Ectodermal cell (in vitro differentiated cells): Measurements from ENCODE around the gene PEX10.

ENCODE experiments used
- H3K27ac ChIP-seq: 2 replicates; pipeline ENCODE4 v1.7.0; 2013; ENCODE audit warnings: mild to moderate bottlenecking, low read depth, low read length; ENCODE audit not compliant: insufficient read depth, poor library complexity, severe bottlenecking
- H3K27me3 ChIP-seq: 2 replicates; pipeline ENCODE4 v1.7.0; 2013; ENCODE audit warnings: mild to moderate bottlenecking, low read length; ENCODE audit not compliant: insufficient read depth, control insufficient read depth, poor library complexity, severe bottlenecking
- H3K36me3 ChIP-seq: one replicate; pipeline ENCODE4 v1.7.0; 2013; ENCODE audit warnings: low read length; ENCODE audit not compliant: control insufficient read depth, insufficient read depth
- H3K4me1 ChIP-seq: one replicate; pipeline ENCODE4 v1.7.0; 2013; ENCODE audit warnings: low read length; ENCODE audit not compliant: control insufficient read depth, insufficient read depth
- H3K4me3 ChIP-seq: 2 replicates; pipeline ENCODE4 v1.7.0; 2013; ENCODE audit warnings: low read depth, low read length, control low read depth; ENCODE audit not compliant: insufficient read depth
- H3K9me3 ChIP-seq: 2 replicates; pipeline ENCODE4 v1.7.0; 2013; ENCODE audit warnings: mild to moderate bottlenecking, low read length, moderate library complexity; ENCODE audit not compliant: control insufficient read depth
- WGBS, 2 experiments: methylation state at CpG; one replicate each; pipeline ENCODE4 v1.1.7; 2013; ENCODE audit warnings: missing lambda C conversion rate in 2 of 2; 5-methylcytosine and 5-hydroxymethylcytosine counted together

PEX10 gene

DNA sequence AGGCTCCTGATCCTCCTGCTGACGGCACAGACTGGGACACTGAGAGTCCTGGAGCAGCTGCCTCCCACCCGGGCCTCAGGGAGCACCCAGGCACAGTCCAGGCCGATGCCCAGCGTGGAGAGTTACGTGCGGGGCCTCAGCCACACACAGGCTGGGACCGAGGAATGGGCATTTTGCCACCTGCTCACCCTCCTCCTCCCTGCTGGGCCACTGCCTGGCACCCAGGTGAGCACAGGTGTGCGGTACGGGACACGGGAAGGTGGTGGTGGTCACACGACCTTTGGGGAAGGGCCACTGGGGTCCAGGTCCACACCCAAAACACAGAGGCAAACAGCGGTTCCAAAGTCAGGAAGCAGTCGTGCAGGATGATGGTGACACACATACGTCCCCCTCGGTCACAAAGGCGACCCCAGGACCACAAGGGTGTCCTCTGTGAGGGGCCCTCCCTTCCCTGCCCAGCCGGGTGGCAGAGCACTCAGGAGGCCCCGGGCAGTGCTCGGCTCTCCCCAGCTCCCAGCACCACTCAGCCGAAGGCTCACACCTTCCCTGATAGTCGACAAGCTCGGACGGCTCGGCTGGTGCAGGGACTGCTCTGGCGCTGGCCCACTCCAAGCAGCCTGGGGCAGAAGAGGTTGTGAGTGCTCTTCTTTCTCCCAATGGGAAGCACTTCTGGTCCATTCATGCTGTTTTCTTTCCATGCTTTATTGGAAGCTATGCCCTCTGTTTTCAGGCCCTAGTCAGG, 35.3 kb downstream of the PEX10 start:
- Histone ChIP-seq H3K9me3 (no peaks in the 10 kb centered on the region), H3K4me1 (no peaks in the 10 kb centered on the region), H3K36me3 (no peaks in the 10 kb centered on the region), H3K4me3 (no peak overlapping the region), H3K27ac (no peak overlapping the region), H3K27me3 (no peaks in the 10 kb centered on the region)
- WGBS, 2 experiments = 92 to 93% methylated on average over 25 of the region's 25 CpGs

DNA sequence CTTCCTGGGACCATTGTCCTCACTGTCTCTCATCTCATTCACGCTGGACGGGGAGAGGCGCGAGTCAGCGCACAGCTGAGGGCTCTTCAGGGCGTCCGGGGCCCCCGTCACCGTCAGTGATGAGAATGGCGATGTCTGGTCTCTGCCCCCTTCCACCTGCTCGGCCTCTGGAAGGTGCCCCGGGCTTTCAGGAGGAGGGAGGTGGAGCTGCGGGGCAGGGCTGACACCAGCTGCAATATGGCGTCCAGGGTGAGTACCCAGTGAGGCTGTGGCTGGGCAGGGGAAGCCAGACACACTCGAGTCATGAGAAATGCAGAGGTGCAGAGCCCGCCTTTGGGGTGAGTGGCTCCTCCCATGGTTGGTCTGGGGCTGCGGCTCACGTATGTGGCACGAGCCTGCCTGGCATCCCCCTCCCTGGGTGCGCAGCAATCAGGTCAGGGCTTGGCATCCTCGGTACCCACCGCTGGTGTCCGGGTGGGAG, 36.1 kb downstream of the PEX10 start:
- Histone ChIP-seq H3K27me3 (no peaks in the 10 kb centered on the region), H3K4me1 (no peaks in the 10 kb centered on the region), H3K36me3 (no peaks in the 10 kb centered on the region), H3K4me3 (no peak overlapping the region), H3K9me3 (no peaks in the 10 kb centered on the region), H3K27ac (no peak overlapping the region)
- WGBS, 2 experiments = 93% methylated on average over 23 of the region's 23 CpGs

DNA sequence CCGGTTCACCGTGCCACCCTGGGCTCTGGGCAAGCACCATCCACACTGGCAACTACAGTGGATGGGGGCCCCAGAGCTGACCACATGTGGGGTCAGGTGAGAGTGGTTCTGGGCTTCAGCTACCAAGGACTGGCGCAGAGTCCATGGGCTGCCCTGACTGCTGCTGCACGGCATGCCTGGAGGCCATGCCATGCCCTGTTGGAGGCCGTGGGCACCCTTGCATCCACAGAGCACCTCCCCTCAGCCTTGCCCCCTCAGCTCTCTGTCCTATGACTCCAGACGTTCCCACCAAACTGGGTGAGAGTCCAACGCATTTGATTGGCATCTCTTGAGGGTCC, 36.5 kb downstream of the PEX10 start:
- Histone ChIP-seq H3K27me3 (no peaks in the 10 kb centered on the region), H3K27ac (no peak overlapping the region), H3K36me3 (no peaks in the 10 kb centered on the region), H3K4me1 (no peaks in the 10 kb centered on the region), H3K9me3 (no peaks in the 10 kb centered on the region), H3K4me3 (no peak overlapping the region)
- 92 to 94% methylated on average over 7 of the region's 7 CpGs for WGBS, 2 experiments

DNA sequence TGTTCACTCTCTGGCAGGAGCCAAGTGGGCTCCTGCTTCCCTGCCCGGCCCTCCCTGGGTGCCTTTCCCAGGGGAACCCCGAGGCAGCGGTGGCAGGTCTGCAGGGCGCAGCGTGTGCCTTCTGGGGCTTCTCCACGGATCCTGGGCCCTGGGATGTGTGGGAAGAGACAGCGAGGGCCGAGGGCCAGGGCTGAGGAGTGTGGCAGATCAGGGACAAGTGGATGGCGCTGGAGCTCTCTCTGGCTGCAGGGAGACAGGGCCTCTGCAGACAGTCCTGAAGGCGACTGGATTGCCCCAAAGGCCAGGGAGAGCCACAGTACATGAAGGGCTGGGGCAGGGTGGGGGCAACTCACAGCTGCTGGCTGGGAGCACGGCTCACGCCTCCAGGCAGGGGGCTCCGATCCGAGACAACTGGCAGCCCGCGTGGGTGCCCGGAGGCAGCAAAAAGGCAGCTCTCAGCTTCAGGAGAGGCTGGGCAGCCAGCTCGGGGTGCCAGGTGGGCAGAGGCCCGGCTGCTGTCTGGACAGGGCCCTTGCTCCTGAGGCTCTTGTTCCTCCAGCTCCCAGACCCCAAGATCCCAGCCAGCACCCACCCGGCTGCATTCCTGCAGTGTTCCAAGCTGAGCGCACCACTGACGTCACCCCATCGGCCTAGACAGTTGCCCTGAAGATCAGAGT, 37.0 kb downstream of the PEX10 start:
- Histone ChIP-seq H3K4me3 (no peak overlapping the region), H3K27ac (no peak overlapping the region), H3K4me1 (no peaks in the 10 kb centered on the region), H3K27me3 (no peaks in the 10 kb centered on the region), H3K9me3 (no peaks in the 10 kb centered on the region), H3K36me3 (no peaks in the 10 kb centered on the region)
- 91% methylated on average over 23 of the region's 23 CpGs for WGBS, 2 experiments

DNA sequence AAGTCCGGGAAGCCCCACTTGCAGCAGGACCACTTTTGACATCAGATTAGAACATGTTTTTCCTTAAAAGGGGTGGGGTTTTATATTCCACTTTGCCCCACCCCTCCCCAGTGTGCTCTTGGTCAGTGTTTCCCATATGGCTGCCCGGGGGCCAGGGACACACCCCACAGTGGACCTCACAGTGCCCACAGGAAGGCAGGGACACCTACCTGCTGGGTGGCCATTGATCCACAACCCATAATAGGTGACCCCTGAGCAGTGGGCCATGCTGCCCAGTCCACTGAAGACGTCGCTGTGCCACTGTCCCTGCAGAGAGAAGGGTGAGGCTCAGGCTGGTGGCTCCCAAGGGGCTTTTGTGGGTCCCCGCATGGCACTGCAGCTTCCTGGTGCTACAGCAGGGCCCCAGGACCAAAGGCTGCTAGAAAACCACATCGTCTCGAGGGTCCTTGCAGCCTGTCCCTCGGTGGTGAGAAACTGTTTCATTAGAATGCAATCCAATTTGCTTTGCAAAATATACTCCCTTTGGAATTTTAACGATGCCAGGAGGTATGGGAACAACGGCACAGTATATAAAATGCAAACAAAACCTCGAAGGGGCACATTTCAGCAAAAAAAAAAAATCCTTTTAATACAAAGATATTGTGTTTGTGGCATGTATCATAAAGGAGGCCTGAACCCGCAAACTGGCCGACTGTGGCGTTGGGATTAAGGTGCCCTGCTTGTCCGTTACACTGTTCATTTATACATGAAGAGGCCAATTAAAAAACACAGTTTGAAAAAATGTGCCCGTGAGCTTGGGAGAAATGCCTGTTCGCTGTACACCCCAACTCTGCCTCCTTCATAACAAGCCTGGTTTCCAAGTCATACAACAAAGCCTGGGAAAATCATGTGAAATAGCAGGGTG, 37.9 kb downstream of the PEX10 start:
- H3K9me3 ChIP-seq = no peaks in the 10 kb centered on the region
- 91 to 92% methylated on average over 17 of the region's 17 CpGs for WGBS, 2 experiments
- no peaks in the 10 kb centered on the region for H3K27me3 ChIP-seq
- H3K36me3 ChIP-seq = no peaks in the 10 kb centered on the region
- H3K4me1 ChIP-seq = no peaks in the 10 kb centered on the region
- no peak overlapping the region for H3K27ac ChIP-seq
- no peak overlapping the region for H3K4me3 ChIP-seq

DNA sequence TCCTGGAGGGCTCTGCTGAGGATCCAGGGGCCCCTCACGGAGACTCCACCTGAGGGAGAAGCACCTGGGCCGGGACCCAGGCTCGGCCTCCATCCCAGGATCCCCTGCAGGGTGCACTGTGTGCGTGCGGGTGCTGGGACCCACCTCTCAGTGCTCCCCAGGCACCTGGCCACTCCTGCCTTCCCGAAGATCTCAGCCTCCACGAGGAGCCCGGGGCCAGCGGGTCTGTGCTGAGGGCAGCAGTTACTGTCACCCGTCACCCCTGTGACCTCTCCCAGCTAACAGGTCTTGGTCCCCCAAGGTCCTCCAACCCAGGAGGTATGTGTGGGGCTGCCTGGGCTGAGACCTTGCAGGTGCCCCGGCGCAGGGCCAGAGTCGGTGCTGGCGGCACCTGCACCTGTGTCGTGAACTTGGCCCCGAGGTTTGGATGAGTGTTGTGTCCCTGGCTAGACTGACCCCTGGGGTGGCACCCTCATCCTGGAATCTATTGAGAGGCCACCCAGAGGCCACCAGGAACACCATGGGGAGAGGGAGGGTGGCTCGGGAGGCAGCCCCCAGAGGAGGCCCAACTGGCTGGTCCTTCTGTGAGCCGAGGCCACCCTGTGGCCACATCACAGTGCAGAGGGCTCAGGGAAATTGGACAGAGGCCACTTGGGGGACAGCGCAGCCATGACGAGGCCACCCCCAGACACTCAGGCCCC, 38.7 kb downstream of the PEX10 start:
- Histone ChIP-seq H3K9me3 (no peaks in the 10 kb centered on the region), H3K4me3 (no peak overlapping the region), H3K4me1 (no peaks in the 10 kb centered on the region), H3K36me3 (no peaks in the 10 kb centered on the region), H3K27me3 (no peaks in the 10 kb centered on the region), H3K27ac (no peak overlapping the region)
- WGBS, 2 experiments = 94 to 95% methylated on average over 20 of the region's 20 CpGs

DNA sequence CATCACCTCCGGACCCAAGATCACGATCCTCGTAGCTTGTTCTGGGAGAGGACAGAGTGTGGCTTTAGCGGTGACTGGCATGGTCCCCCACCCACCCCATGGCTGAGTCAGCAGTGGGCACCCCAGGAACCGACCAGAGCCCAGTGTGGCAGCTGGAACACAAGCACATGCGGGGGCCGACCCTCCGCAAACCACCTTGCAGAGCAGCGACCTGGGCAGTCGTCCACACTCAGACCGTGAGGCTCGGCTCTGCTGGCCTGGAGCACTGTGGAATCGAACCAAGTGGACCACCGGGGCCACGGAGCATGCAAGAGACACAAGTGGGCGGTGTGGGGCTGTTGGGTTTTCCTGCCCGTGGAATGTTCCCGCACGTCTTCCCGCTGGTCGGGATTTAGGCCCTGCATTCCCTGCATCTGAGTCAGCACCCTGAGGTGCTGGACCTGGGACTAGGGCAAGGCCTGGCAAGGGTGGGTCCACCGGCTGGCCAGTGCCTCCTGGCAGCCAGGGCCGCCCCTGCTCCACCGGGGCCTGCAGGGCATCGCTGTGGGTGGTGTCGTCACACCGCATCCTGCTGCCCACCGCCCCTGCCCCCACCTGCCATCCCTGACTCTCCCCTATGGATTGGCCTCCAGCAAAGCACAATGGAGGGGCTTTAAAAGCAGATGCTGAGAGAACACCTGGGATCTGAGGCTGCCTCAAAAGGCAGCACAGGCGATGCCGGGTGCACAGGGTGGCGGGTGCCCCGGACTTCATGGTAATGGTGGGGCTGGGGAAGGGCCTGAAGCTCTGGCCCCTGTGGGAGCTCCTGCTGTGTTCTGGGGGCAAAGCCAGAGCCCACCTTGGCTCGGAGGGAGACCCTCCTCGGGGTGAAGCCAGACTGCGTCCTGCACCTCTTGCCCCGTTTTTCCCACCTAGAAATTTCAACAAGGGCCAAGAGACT, 39.5 kb downstream of the PEX10 start:
- Histone ChIP-seq H3K4me1 (no peaks in the 10 kb centered on the region), H3K27ac (no peak overlapping the region), H3K36me3 (no peaks in the 10 kb centered on the region), H3K9me3 (no peaks in the 10 kb centered on the region), H3K27me3 (no peaks in the 10 kb centered on the region), H3K4me3 (no peak overlapping the region)
- 94 to 95% methylated on average over 36 of the region's 36 CpGs for WGBS, 2 experiments

DNA sequence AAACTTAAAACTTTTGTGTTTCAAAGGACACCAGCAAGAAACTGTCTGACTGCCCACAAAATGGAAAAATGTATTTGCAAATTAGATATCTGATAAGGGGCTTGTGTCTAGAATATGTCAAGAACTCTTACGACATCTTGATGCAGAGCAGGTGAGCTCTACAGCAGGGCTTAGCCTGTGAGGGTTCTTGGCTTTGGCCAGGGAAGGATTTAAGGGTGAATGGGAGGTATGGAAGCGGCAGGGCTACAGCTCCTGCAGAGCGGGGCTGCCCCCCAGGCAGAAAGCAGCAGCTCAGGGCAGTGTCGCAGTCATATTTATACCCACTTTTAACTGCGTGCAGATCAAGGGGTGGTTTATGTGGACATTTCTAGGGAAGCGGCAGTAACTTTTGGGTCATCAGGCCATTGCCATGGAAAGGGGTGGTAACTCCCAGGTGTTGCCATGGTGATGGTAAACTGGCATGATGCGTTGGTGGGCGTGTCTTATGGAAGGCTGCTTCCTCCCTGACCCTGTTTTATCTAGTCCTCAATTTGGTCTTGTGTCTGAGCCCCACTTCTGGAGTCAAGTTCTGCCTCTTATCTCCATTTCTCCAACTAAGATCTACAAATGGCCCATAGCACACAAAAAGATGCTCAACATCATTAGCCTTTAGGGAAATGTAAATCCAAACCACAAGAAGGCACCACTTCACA, 44.2 kb downstream of the PEX10 start:
- Histone ChIP-seq H3K27ac (no peak overlapping the region), H3K9me3 (no peaks in the 10 kb centered on the region), H3K4me1 (no peaks in the 10 kb centered on the region), H3K4me3 (no peak overlapping the region), H3K36me3 (no peaks in the 10 kb centered on the region), H3K27me3 (no peaks in the 10 kb centered on the region)
- WGBS, 2 experiments = 94 to 97% methylated on average over 8 of the region's 8 CpGs
